Ovary (tissue), 10 donors: ENCODE results near the gene SOWAHD. TPM values are rescaled to one million over a fixed set of nuclear protein-coding genes. Genes with fewer than 3 reads are reported as not detected.
A peak's percentile ranks its signal among the peaks of the same experiment; 100 is the strongest.

Source experiments
- DNase-seq, 5 donors: peaks; one replicate each; pipeline ENCODE4 v3.0.0-alpha.2; 2019 to 2020
- H3K27ac ChIP-seq, 2 donors: fragments of 200-600 bp; one replicate each; pipeline versions ENCODE4 v1.5.1 to v1.8.0; 2019 to 2022
- H3K27me3 ChIP-seq: fragments of 200-600 bp; one replicate; pipeline ENCODE4 v1.8.0; 2022
- H3K36me3 ChIP-seq: fragments of 200-600 bp; sonication (generic); one replicate; pipeline ENCODE4 v1.5.1; 2019
- H3K4me1 ChIP-seq: one replicate; pipeline ENCODE4 v1.8.1; 2013; ENCODE audit warnings: mild to moderate bottlenecking, moderate library complexity; ENCODE audit not compliant: insufficient read depth
- H3K4me3 ChIP-seq: fragments of 200-600 bp; sonication (generic); one replicate; pipeline ENCODE4 v1.5.1; 2017
- H3K9me3 ChIP-seq, 2 donors: fragments of 200-600 bp in 1 of 2; sonication (generic) in 1 of 2; one replicate each; pipeline versions ENCODE4 v1.5.1 to v1.8.1; 2013 to 2019; ENCODE audit warnings: mild to moderate bottlenecking in 1 of 2, moderate library complexity in 1 of 2
- EP300 ChIP-seq: sonication (generic); formaldehyde crosslinking; IDR thresholded peaks from one replicate; pipeline ENCODE4 v1.6.1; 2017; ENCODE audit warnings: antibody characterized with exemption
- POLR2A ChIP-seq: fragments of 450-650 bp; IDR thresholded peaks from one replicate; pipeline ENCODE4 v1.6.1; 2017; ENCODE audit warnings: antibody characterized with exemption, mild to moderate bottlenecking, moderate library complexity
- WGBS, 3 donors: extraction: QIAGEN DNeasy Blood & Tissue Kit in 1 of 3; methylation state at CpG; one replicate each; pipeline versions ENCODE4 v1.1.5 to v1.1.7; 2013 to 2017; 5-methylcytosine and 5-hydroxymethylcytosine counted together
- intact Hi-C, 4 donors: fragments of 100-400 bp; cut with DNase I; formaldehyde crosslinking; loops; one replicate each; pipeline versions ENCODE4 v1.11.0 to v1.15.1; 2022 to 2023
- long read RNA-seq, 3 donors: library from polyadenylated mRNA in 2 of 3; unstranded in 2 of 3; transcript quantifications; one replicate each; pipeline ENCODE4 v2.0.0 and lab custom pipeline, GENCODE V29; 2021 to 2026
- polyA plus RNA-seq, 2 donors: library from polyadenylated mRNA; stranded (reverse); fragments of 200-250 nt in 1 of 2; fragments of 350-450 nt in 1 of 2; fragmentation: Illumina TruSeq in 1 of 2; extraction: RNeasy Lipid Tissue Mini Kit (QIAGEN cat#74804) in 1 of 2; gene quantifications; one replicate each; pipeline ENCODE4 v1.2.3, GENCODE V29; 2013 to 2014
- total RNA-seq, 7 donors: library from RNA; depleted of rRNA in 2 of 7; stranded (reverse); fragments of >200 nt in 2 of 7; fragmentation: NEBNext Ultra II Directional in 3 of 7; extraction: Animal tissue kit (Norgen Biotek cat#: 25700) in 3 of 7; gene quantifications; one replicate each; pipeline versions ENCODE4 v1.1.0 to v1.2.4, GENCODE V29; 2016 to 2023
- TF ChIP-seq, protein P1 (sequence below), 3 donors: fragments of 450-650 bp in 2 of 3; fragments of 200-600 bp in 1 of 3; IDR thresholded peaks; one replicate each; pipeline versions ENCODE4 v1.5.1 to v1.8.0; 2016 to 2022; ENCODE audit warnings: antibody characterized with exemption in 3 of 3, mild to moderate bottlenecking in 1 of 3
- donor health status: DM: no; HTN: no; CAD: no; lungs with moderate emphysema.
- donor health status: DM: no; HTN: no; CAD: no.
- donor health status: Bipolar disorder and iron deficiency.
- donor health status: DM: yes; HTN: yes; CAD: no.
- donor health status: DM: no; HTN: no; CAD: no.
- donor health status: DM: yes; HTN: yes; CAD: no.

Gene SOWAHD, protein sequence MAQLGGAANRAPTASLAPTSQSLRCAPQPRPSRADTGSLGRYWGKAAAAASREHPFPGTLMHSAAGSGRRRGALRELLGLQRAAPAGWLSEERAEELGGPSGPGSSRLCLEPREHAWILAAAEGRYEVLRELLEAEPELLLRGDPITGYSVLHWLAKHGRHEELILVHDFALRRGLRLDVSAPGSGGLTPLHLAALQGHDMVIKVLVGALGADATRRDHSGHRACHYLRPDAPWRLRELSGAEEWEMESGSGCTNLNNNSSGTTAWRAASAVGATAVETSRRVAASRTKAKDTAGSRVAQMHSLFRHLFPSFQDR
- total RNA-seq = 1 to 10 TPM in 1 of 7 donors, under 1 TPM in 4, not detected in 2; 0.25 to 2.3 (median 0.58) TPM
- under 1 TPM; 0.12 to 0.27 TPM for polyA plus RNA-seq
- long read RNA-seq, donor 1 = 0 reads
- long read RNA-seq, donor 2, partial matches to known transcripts = 0 of 1 reads
- long read RNA-seq, donor 2, other reads (novel, unspliced or antisense) = 0 of 1 reads
- long read RNA-seq, donor 3 = 0 reads

DNA sequence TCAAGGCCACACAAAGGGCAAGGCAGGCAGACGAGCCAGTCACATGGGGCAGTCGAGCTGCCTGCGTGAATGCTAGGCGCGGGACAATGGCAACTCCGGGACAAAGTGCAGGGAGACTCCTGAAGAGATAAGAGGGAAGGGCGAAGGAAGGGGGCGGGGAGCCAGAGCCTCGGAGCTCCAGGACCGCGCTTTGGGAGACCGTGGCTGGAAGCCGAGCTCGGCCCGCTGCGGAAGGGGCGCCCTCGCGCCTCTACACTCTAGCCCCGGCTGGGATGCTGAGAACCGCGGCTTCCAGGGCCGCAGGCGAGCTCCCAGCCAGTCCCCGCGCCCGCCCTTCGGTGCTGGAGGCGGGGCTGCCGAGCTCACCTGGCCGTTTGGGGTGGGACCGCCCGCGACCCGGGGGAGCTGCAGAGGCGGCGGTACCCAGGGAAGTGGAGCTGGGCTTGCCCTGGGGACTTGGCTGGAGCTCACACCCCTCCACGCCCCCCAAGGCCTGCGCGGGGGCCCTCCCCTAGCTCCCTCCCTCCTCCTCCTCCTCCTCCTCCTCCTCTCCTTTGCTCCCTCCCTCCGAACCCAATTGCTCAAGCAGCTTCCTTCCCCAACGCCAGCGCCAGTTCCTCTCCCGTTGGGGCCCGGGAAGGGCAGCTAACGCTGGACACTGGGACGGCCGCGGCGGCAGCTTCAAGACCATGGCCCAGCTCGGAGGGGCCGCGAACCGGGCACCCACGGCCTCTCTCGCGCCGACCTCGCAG is at the start of gene SOWAHD:
Gene SOWAHD, plus strand, starts transcription at position 610 of the 752 bp plus-strand sequence. Its CDS starts 80 bp downstream, at position 690.
- TF ChIP-seq, protein P1, sequence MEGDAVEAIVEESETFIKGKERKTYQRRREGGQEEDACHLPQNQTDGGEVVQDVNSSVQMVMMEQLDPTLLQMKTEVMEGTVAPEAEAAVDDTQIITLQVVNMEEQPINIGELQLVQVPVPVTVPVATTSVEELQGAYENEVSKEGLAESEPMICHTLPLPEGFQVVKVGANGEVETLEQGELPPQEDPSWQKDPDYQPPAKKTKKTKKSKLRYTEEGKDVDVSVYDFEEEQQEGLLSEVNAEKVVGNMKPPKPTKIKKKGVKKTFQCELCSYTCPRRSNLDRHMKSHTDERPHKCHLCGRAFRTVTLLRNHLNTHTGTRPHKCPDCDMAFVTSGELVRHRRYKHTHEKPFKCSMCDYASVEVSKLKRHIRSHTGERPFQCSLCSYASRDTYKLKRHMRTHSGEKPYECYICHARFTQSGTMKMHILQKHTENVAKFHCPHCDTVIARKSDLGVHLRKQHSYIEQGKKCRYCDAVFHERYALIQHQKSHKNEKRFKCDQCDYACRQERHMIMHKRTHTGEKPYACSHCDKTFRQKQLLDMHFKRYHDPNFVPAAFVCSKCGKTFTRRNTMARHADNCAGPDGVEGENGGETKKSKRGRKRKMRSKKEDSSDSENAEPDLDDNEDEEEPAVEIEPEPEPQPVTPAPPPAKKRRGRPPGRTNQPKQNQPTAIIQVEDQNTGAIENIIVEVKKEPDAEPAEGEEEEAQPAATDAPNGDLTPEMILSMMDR (IDR thresholded peaks at IDR 0.05) = no peak
- no peak for TF ChIP-seq POLR2A
- TF ChIP-seq EP300 = no peak

DNA sequence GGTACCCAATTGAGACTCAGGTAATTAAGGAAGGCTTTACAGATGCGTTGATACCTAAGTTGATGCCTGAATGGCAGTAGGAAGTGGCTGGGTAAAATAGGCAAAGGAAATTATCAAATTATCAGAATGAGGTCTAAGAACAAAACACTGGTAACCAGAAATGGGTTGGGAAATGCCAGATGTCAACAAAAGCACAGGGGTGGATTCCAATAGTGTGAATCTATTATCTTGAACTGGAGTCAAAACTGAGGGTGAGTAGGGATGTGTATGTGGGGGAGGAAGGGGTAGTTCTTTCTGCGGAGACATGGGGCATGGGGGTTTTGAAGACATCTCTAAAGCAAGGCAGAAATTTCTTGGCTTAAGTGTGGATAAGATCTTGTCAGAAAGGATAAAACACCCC is 49.5 kb upstream of the SOWAHD start:
- Histone ChIP-seq H3K4me3 (no peak overlapping the region), H3K4me1 (no peaks in the 10 kb centered on the region), H3K9me3 (no peaks in the 10 kb centered on the region), H3K27ac (no peak overlapping the region), H3K36me3 (no peaks in the 10 kb centered on the region), H3K27me3 (no peaks in the 10 kb centered on the region)
- no peak for DNase-seq
- WGBS, 3 donors = 73 to 81% (median 75%) methylated on average over 2 of the region's 2 CpGs
- TF ChIP-seq POLR2A = no peak
- TF ChIP-seq, protein P1 (IDR thresholded peaks at IDR 0.05) = no peak
- no peak for TF ChIP-seq EP300
- intact Hi-C loops = no loop called here

More for the DNA sequence above, at the start of gene SOWAHD:
- peak within 1 kb of the TSS; percentile 32 for H3K4me3 ChIP-seq
- WGBS, 3 donors = 25 to 33% (median 30%) methylated on average over 56 to 59 of the region's 59 CpGs
- intact Hi-C loops = no loop called here
- H3K36me3 ChIP-seq = no peaks in the 10 kb centered on the region
- peak within 1 kb of the TSS in 1 of 2 donors; percentile 42 for H3K27ac ChIP-seq
- no peaks in the 10 kb centered on the region for H3K4me1 ChIP-seq
- DNase-seq = peak; percentile 33 to 60 (median 47)
- H3K27me3 ChIP-seq = no peaks in the 10 kb centered on the region
- H3K9me3 ChIP-seq = no peaks in the 10 kb centered on the region

DNA sequence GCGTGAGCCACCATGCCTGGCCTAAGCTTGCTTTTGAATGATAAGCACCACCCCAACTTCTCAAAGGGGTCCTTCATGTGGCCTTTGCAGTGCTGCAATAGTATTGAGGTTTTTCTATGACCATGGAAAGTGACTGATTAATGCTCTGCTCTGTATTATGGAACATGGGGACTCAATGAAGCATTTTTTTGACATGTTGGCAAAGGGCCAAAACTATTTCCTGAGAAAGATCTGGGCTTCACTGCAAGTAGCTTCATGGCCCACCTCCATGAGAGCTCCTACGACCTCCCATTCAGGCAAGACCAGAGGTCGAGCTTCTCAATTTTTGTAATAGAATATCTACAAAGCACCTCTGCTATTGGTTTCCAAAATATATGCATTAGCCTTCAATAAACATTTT is 48.8 kb upstream of the SOWAHD start:
- intact Hi-C loops = no loop called here
- no peak for DNase-seq
- no peaks in the 10 kb centered on the region for H3K36me3 ChIP-seq
- no peaks in the 10 kb centered on the region for H3K4me1 ChIP-seq
- no peak overlapping the region for H3K4me3 ChIP-seq
- no peaks in the 10 kb centered on the region for H3K9me3 ChIP-seq
- no peak overlapping the region for H3K27ac ChIP-seq
- no peaks in the 10 kb centered on the region for H3K27me3 ChIP-seq
- TF ChIP-seq EP300 = no peak
- no peak for TF ChIP-seq POLR2A
- TF ChIP-seq, protein P1 (IDR thresholded peaks at IDR 0.05) = no peak
- WGBS, 3 donors = 76 to 88% (median 82%) methylated on average over 3 of the region's 3 CpGs

DNA sequence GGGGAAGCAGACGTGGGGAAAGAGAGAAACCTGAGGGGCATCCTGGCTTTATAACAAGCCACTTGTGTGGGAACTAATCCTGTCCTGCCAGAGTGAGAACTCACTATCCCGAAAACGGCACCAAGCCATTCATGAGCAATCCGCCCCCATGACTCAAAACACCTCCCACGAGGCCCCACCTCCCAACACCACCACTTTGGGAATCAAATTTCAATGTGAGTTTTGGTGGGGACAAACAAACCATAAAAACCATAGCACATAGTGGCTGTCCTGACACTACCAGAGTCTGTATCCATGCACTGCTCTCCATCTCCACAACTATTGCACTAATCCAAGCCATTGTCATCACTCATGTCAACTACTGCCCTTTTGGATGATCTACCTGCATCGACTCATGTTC is 36.9 kb upstream of the SOWAHD start:
- Histone ChIP-seq H3K27ac (no peak overlapping the region), H3K36me3 (no peaks in the 10 kb centered on the region), H3K4me1 (no peaks in the 10 kb centered on the region), H3K27me3 (no peaks in the 10 kb centered on the region), H3K9me3 (no peaks in the 10 kb centered on the region), H3K4me3 (no peak overlapping the region)
- 61 to 63% (median 62%) methylated on average over 6 of the region's 6 CpGs for WGBS, 3 donors
- intact Hi-C loops = no loop called here
- no peak for DNase-seq
- TF ChIP-seq POLR2A (no peak), EP300 (no peak)
- TF ChIP-seq, protein P1 (IDR thresholded peaks at IDR 0.05) = no peak
